Measurements from ENCODE around the gene DCDC2B. TPM values are rescaled to one million over a fixed set of nuclear protein-coding genes. Genes with fewer than 3 reads are reported as not detected.

The DCDC2B gene
- total and polyA plus RNA-seq, 10 donors, result 0.03 TPM; not detected in 9

- peak within 1 kb of the TSS; percentile 50 to 88 (median 72) for H3K4me3 ChIP-seq
- WGBS, 5 donors, result 0% methylated on average over 14 to 79 of the region's 79 CpGs
- intact Hi-C loops (cut with DNase I; ENCODE audit: low total_unique reads), result no loop called here
- peaks cover 0 to 46% (median 23%) of the 10 kb centered on the region in 6 donors for H3K36me3 ChIP-seq
- H3K27ac ChIP-seq, result peak within 1 kb of the TSS; percentile 72 to 96 (median 94)
- TF ChIP-seq CTCF (IDR thresholded peaks at IDR 0.05 in 8 of 11, conservative IDR thresholded peaks at IDR 0.05 in 3 of 11) (peak in 6 of 11 experiments; percentile 11 to 43 (median 25)), POLR2A (IDR thresholded peaks at IDR 0.05) (peak in 1 of 3 donors; percentile 4), POLR2AphosphoS5 (IDR thresholded peaks at IDR 0.05) (peak; percentile 85 to 94 (median 87))
- no peaks in the 10 kb centered on the region for H3K27me3 ChIP-seq (replicated peaks in 1 of 7)
- H3K9me3 ChIP-seq, result no peaks in the 10 kb centered on the region
- H3K4me1 ChIP-seq, result peaks cover 23 to 61% (median 53%) of the 10 kb centered on the region in 6 donors
- DNase-seq, result peak; percentile 99
Observed at GRCh38 chr1:32179443-32180185, 29.3 kb upstream of the DCDC2B start, which contains the start of gene TXLNA. Gene TXLNA (plus strand): TSS chr1:32179675. CDS start chr1:32180346, 671 bp downstream.

GRCh38 chr1:32180186-32181060 lies 28.5 kb upstream of the DCDC2B start:
- Histone ChIP-seq H3K4me3 (peak overlapping the region; percentile 50 to 88 (median 72)), H3K27me3 (replicated peaks in 1 of 7) (no peaks in the 10 kb centered on the region), H3K9me3 (no peaks in the 10 kb centered on the region), H3K4me1 (peaks cover 23 to 68% (median 58%) of the 10 kb centered on the region in 6 donors), H3K36me3 (peaks cover 0 to 46% (median 30%) of the 10 kb centered on the region in 6 donors), H3K27ac (peak overlapping the region; percentile 72 to 96 (median 94))
- TF ChIP-seq POLR2AphosphoS5 (IDR thresholded peaks at IDR 0.05) (no peak), POLR2A (IDR thresholded peaks at IDR 0.05) (peak in 1 of 3 donors; percentile 2), CTCF (IDR thresholded peaks at IDR 0.05 in 8 of 11, conservative IDR thresholded peaks at IDR 0.05 in 3 of 11) (no peak)
- 5 to 11% (median 7%) methylated on average over 28 to 36 of the region's 36 CpGs for WGBS, 5 donors
- DNase-seq, result peak; percentile 88
- intact Hi-C loops (cut with DNase I; ENCODE audit: low total_unique reads), result no loop called here

GRCh38 chr1:32181065-32181464 lies 27.8 kb upstream of the DCDC2B start:
- Histone ChIP-seq H3K9me3 (no peaks in the 10 kb centered on the region), H3K4me3 (peak overlapping the region; percentile 50 to 88 (median 72)), H3K27me3 (replicated peaks in 1 of 7) (no peaks in the 10 kb centered on the region), H3K36me3 (peaks cover 0 to 51% (median 36%) of the 10 kb centered on the region in 6 donors), H3K27ac (peak overlapping the region in 7 of 8 donors; percentile 72 to 96 (median 94)), H3K4me1 (peaks cover 23 to 73% (median 61%) of the 10 kb centered on the region in 6 donors)
- intact Hi-C loops (cut with DNase I; ENCODE audit: low total_unique reads), result no loop called here
- TF ChIP-seq POLR2AphosphoS5 (IDR thresholded peaks at IDR 0.05) (no peak), CTCF (IDR thresholded peaks at IDR 0.05 in 8 of 11, conservative IDR thresholded peaks at IDR 0.05 in 3 of 11) (no peak), POLR2A (IDR thresholded peaks at IDR 0.05) (no peak)
- no peak for DNase-seq
- 69 to 83% (median 82%) methylated on average over 9 of the region's 9 CpGs for WGBS, 5 donors
